Tibial artery (tissue), 4 donors: ENCODE measurements around the gene PALM3.

Source experiments
- DNase-seq, 2 donors: peaks; one replicate each; pipeline ENCODE4 v3.0.0-alpha.2; 2019
- H3K27ac ChIP-seq, 2 donors: fragments of 200-600 bp; sonication (generic) in 1 of 2; 1 replicate in 1 of 2; 2 replicates in 1 of 2; pipeline ENCODE4 v1.5.1; 2018 to 2019; ENCODE audit warnings: mild to moderate bottlenecking in 1 of 2
- H3K27me3 ChIP-seq, 2 donors: fragments of 200-600 bp; sonication (generic) in 1 of 2; one replicate each; pipeline versions ENCODE4 v1.5.1 to v1.6.0; 2016 to 2019
- H3K36me3 ChIP-seq, 3 donors: fragments of 200-600 bp; sonication (generic) in 2 of 3; one replicate each; pipeline ENCODE4 v1.5.1; 2016 to 2019; ENCODE audit warnings: mild to moderate bottlenecking in 2 of 3
- H3K4me1 ChIP-seq, 4 donors: fragments of 200-600 bp; sonication (generic) in 2 of 4; 1 replicate in 3 of 4; 2 replicates in 1 of 4; pipeline ENCODE4 v1.5.1; 2016 to 2019
- H3K4me3 ChIP-seq, 2 donors: fragments of 200-600 bp; sonication (generic) in 1 of 2; 1 replicate in 1 of 2; 2 replicates in 1 of 2; pipeline ENCODE4 v1.5.1; 2018 to 2019; ENCODE audit warnings: mild to moderate bottlenecking in 2 of 2
- H3K9me3 ChIP-seq, 3 donors: fragments of 200-600 bp; sonication (generic) in 1 of 3; one replicate each; pipeline ENCODE4 v1.5.1; 2016 to 2019
- intact Hi-C: fragments of 100-400 bp; cut with DNase I; formaldehyde crosslinking; loops from one replicate; pipeline ENCODE4 v1.15.0; 2023; ENCODE audit warnings: low total_unique reads
- TF ChIP-seq, protein P1 (sequence below), 2 experiments: fragments of 200-600 bp in 1 of 2; fragments of 450-650 bp in 1 of 2; IDR thresholded peaks; one replicate each; pipeline ENCODE4 v1.5.1; 2017 to 2019; ENCODE audit warnings: antibody characterized with exemption in 2 of 2, mild to moderate bottlenecking in 1 of 2, moderate library complexity in 1 of 2

PALM3 gene

DNA sequence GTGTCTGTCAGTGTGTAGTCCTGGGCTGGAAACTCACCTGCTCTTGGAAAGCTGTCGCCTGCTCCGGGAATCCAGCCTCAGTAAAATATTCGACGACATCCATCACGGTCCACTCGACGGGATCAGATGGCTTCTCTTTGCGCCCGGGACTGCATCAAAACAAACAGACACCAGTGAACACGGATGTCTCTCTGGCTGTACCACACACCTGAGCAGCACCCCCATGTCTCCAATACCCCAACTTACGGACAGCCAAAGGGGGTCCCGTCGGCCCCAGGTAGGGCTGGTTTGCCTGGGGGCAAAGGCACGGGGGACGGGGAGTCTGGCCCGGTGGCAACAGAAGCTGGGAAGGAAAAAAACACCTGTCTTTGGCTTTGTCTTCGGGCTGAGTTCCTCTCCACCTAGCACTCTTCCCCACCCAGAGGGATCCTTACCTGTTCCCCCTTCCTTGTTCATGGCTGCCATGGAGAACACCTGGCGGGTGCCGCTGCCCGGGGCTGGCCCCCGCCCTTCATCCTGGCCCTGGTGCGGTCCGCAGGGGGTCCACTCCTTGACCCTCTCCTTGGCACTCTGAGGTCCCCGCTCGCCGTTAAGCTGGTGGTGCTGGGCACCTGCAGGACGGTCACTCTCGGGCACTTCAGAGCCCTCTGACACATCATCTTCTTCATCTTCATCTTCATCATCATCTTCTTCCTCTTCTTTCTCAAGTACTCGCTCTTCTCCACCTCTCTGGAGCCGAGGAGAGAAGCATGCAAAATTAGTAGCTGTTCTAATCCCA lies 26.9 kb upstream of the PALM3 start:
- no peaks in the 10 kb centered on the region for H3K27me3 ChIP-seq
- peak overlapping the region; percentile 94 to 99 for H3K27ac ChIP-seq
- TF ChIP-seq, protein P1, sequence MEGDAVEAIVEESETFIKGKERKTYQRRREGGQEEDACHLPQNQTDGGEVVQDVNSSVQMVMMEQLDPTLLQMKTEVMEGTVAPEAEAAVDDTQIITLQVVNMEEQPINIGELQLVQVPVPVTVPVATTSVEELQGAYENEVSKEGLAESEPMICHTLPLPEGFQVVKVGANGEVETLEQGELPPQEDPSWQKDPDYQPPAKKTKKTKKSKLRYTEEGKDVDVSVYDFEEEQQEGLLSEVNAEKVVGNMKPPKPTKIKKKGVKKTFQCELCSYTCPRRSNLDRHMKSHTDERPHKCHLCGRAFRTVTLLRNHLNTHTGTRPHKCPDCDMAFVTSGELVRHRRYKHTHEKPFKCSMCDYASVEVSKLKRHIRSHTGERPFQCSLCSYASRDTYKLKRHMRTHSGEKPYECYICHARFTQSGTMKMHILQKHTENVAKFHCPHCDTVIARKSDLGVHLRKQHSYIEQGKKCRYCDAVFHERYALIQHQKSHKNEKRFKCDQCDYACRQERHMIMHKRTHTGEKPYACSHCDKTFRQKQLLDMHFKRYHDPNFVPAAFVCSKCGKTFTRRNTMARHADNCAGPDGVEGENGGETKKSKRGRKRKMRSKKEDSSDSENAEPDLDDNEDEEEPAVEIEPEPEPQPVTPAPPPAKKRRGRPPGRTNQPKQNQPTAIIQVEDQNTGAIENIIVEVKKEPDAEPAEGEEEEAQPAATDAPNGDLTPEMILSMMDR (IDR thresholded peaks at IDR 0.05): no peak
- no peak for DNase-seq
- H3K9me3 ChIP-seq: peaks cover 0 to 8% (median 0%) of the 10 kb centered on the region in 3 donors
- H3K4me3 ChIP-seq: peak overlapping the region; percentile 71 to 86
- intact Hi-C loops: no loop called here
- H3K36me3 ChIP-seq: peaks cover 0 to 15% (median 11%) of the 10 kb centered on the region in 3 donors
- peaks cover 0 to 21% (median 16%) of the 10 kb centered on the region in 4 donors for H3K4me1 ChIP-seq

DNA sequence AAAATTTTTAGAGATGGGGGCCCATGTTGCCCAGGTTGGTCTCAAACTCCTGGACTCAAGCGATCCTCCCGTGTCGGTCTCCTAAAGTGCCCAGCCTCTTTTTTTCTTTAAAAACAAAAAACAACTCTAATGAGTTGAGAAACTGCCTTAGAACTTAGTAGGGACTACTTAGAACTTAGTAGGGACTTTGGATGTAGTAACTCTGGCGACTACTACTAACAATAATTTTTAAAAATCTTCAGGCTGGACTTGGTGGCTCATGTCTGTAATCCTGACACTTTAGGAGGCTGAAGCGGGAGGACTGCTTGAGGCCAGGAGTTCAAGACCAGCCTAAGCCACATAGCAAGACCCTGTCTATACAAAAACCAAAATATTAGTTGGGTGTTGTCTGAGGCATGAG lies 24.2 kb upstream of the PALM3 start:
- TF ChIP-seq, protein P1 (IDR thresholded peaks at IDR 0.05): no peak
- intact Hi-C loops: no loop called here
- DNase-seq: no peak
- Histone ChIP-seq H3K36me3 (peaks cover 0 to 12% (median 11%) of the 10 kb centered on the region in 3 donors), H3K4me1 (peaks cover 0 to 26% (median 19%) of the 10 kb centered on the region in 4 donors), H3K27ac (no peak overlapping the region), H3K27me3 (no peaks in the 10 kb centered on the region), H3K9me3 (no peaks in the 10 kb centered on the region), H3K4me3 (no peak overlapping the region)

DNA sequence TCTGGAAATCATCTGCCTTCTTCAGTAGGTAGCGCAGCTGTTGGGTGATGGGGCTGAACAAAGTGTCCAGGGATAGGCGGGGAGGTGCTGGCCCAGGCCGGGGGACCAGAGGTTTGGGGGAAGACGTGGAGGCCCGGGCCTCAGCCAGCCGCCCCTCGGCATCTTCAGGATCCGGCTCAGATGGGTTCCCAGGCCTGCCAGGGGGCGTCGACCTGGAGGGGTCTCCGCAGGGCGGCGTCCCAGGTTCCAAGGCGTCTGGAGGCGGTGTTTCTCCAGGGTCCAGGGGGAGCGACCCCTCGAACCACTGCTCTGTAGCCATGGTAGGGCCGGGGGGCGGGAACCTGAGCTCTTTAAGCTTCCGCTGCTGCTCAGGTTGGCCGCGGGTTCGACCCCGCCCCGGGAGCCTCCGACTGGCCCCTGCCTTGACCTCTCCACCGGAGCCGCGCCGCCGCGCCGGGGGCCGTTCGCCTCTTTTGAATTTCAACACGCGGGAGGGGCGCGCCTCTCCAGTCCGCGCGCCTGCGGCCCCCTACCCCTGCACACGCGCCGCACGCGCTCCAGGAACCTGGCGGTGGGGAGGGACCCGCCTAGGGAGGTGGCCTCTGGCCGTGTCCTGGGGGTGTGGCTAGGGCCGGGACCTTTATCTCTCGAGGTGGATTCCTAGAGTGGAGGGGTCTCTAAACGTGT lies 23.6 kb upstream of the PALM3 start, which contains the start of gene C19orf67:
C19orf67 (minus strand) TSS at position 475 of the 687 bp plus-strand sequence; CDS start at position 319, 156 bp downstream.
- H3K36me3 ChIP-seq: peaks cover 0 to 12% (median 11%) of the 10 kb centered on the region in 3 donors
- no peaks in the 10 kb centered on the region for H3K9me3 ChIP-seq
- H3K27me3 ChIP-seq: no peaks in the 10 kb centered on the region
- H3K4me1 ChIP-seq: peaks cover 0 to 32% (median 24%) of the 10 kb centered on the region in 4 donors
- intact Hi-C loops: no loop called here
- DNase-seq: no peak
- no peak within 1 kb of the TSS for H3K4me3 ChIP-seq
- no peak within 1 kb of the TSS for H3K27ac ChIP-seq
- TF ChIP-seq, protein P1 (IDR thresholded peaks at IDR 0.05): no peak

DNA sequence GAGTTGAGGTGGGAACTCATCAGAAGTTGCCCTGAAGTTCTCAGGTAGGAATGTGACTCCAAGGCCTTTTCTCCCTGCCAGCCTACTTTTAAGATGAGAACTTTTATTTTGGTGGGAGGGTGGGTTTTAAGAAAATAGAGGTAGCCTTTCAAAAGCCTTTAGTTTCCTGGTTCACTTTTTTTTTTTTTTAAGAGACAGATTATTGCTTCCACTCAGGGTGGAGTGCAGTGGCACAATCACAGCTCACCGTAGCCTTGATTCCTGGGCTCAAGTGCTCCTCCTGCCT lies 20.7 kb upstream of the PALM3 start:
- Histone ChIP-seq H3K27me3 (no peaks in the 10 kb centered on the region), H3K27ac (peak overlapping the region; percentile 93 to 94), H3K4me3 (peak overlapping the region in 1 of 2 donors; percentile 86), H3K4me1 (peaks cover 0 to 27% (median 20%) of the 10 kb centered on the region in 4 donors), H3K36me3 (no peaks in the 10 kb centered on the region), H3K9me3 (no peaks in the 10 kb centered on the region)
- intact Hi-C loops: loop anchor here (5.0 kb wide), 2 partner anchors 35 to 75 kb away; partner anchors contain the start of genes PRKACA and RFX1
- DNase-seq: no peak
- TF ChIP-seq, protein P1 (IDR thresholded peaks at IDR 0.05): no peak

DNA sequence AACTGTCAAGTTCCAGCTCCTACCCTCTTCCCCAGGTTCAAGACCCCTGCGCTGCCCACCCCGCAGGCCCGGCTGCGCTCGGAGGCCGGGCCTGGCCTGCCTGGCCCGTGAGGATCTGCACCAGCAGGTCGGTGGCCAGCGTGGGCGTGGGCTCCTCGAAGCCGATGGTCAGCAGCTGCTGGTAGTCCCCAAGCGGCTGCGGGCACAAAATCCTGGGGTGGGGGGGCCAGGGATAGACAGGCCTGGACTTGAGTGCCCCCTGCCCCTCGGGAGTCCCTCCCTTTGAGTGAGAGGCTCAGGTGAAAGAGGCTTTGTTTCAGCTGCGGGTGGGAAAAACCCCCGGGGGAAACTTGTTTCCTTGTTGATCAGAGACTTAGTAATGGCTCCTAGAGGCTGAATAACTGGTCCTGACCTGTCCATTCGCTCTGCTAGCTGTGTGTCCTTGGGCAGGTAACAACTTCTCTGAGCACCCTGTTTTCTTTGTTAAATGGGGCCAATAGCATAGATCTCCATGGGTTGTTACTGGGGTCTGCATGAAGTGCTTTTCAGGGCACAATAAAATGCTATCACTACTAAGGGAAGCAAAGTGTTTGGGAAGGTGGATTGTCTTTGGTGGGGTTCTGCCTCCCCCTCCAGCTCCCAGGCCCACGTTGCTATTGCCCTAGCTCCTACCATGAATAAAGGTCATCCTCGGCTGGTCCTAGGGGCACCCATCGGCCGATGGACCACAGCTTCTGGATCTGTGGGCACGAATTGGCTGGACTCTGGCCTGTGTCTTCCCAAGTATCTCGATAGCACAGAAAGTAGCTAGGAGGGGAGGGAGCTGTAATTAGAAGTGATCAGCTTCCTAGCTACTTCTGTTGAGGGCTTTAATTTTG lies 20.2 kb upstream of the PALM3 start:
- no peaks in the 10 kb centered on the region for H3K9me3 ChIP-seq
- peak in 1 of 2 donors; percentile 48 for DNase-seq
- H3K36me3 ChIP-seq: no peaks in the 10 kb centered on the region
- intact Hi-C loops: loop anchor here (5.0 kb wide), 2 partner anchors 35 to 75 kb away; partner anchors contain the start of genes PRKACA and RFX1
- H3K27me3 ChIP-seq: no peaks in the 10 kb centered on the region
- H3K4me1 ChIP-seq: peaks cover 0 to 27% (median 20%) of the 10 kb centered on the region in 4 donors
- H3K4me3 ChIP-seq: peak overlapping the region; percentile 66 to 86
- TF ChIP-seq, protein P1 (IDR thresholded peaks at IDR 0.05): no peak
- peak overlapping the region; percentile 93 to 94 for H3K27ac ChIP-seq
